PC-3 (cell line): ENCODE measurements around the gene CRHBP. TPM values are rescaled to one million over a fixed set of nuclear protein-coding genes. Genes with fewer than 3 reads are reported as not detected.

Experiments used
- ATAC-seq: fragments of 200-7000 bp; cut with Tn5 transposase; 2 replicates; pipeline ENCODE4 v1.9.1; 2020; ENCODE audit warnings: mild to moderate bottlenecking, moderate library complexity
- BruUV-seq: library from RNA; stranded (reverse); fragments of 400-500 nt; replicated peaks from 2 replicates; lab custom pipeline; 2021; lab: Mats Ljungman, UMichigan
- CTCF ChIA-PET: fragments of 300-600 bp; sonication (Branson Sonifier 250); formaldehyde crosslinking; loops from one replicate; lab custom pipeline; 2022; ENCODE audit warnings: antibody characterized with exemption; lab: Charles Lee
- POLR2A ChIA-PET: fragments of 300-600 bp; sonication (Branson Sonifier 250); formaldehyde crosslinking; loops from one replicate; lab custom pipeline; 2022; ENCODE audit warnings: antibody characterized with exemption; ENCODE audit not compliant: unreplicated experiment; lab: Charles Lee
- DNase-seq: peaks from one replicate; pipeline ENCODE4 v3.0.0-alpha.2; 2015
- H2AFZ ChIP-seq: fragments of 300-600 bp; sonication (generic); 2 replicates; pipeline ENCODE4 v1.6.0; 2016; ENCODE audit warnings: antibody characterized with exemption, low read length
- H3F3A ChIP-seq: fragments of 300-600 bp; sonication (generic); one replicate; pipeline ENCODE4 v1.6.0; 2017; ENCODE audit warnings: antibody characterized with exemption, low read length, control low read depth, mild to moderate bottlenecking; ENCODE audit not compliant: unreplicated experiment
- H3K27ac ChIP-seq: fragments of 300-600 bp; sonication (generic); 2 replicates; pipeline ENCODE4 v1.5.1; 2016; ENCODE audit warnings: mild to moderate bottlenecking, low read length
- H3K27me3 ChIP-seq: fragments of 300-600 bp; sonication (generic); 2 replicates; pipeline ENCODE4 v1.6.1; 2016; ENCODE audit warnings: low read length, mixed read lengths
- H3K36me3 ChIP-seq: fragments of 300-600 bp; sonication (generic); 2 replicates; pipeline ENCODE4 v1.6.1; 2016; ENCODE audit warnings: low read depth, mixed run types, low read length, mixed read lengths
- H3K4me1 ChIP-seq: fragments of 300-600 bp; sonication (generic); 2 replicates; pipeline ENCODE4 v1.5.1; 2016; ENCODE audit warnings: low read length; ENCODE audit not compliant: insufficient read depth
- H3K4me2 ChIP-seq: fragments of 300-600 bp; sonication (generic); 2 replicates; pipeline ENCODE4 v1.6.0; 2016; ENCODE audit warnings: low read length
- H3K4me3 ChIP-seq: fragments of 300-600 bp; sonication (generic); 2 replicates; pipeline ENCODE4 v1.5.1; 2016; ENCODE audit warnings: mild to moderate bottlenecking, low read length, mixed read lengths
- H3K79me2 ChIP-seq: fragments of 300-600 bp; sonication (generic); 2 replicates; pipeline ENCODE4 v1.6.1; 2017; ENCODE audit warnings: low read length, mixed read lengths
- H3K9ac ChIP-seq: fragments of 300-600 bp; sonication (generic); 2 replicates; pipeline ENCODE4 v1.6.0; 2016; ENCODE audit warnings: mild to moderate bottlenecking, low read length
- H3K9me2 ChIP-seq: fragments of 300-600 bp; sonication (generic); replicated peaks from 2 replicates; pipeline ENCODE4 v1.6.1; 2016; ENCODE audit warnings: mixed run types, low read length, mixed read lengths
- H3K9me3 ChIP-seq: fragments of 300-600 bp; sonication (generic); 2 replicates; pipeline ENCODE4 v1.6.1; 2016; ENCODE audit warnings: low read length, mixed read lengths
- H4K20me1 ChIP-seq: fragments of 300-600 bp; sonication (generic); 2 replicates; pipeline ENCODE4 v1.6.1; 2016; ENCODE audit warnings: low read length, mixed read lengths
- EZH2 ChIP-seq: fragments of 300-600 bp; sonication (generic); IDR thresholded peaks from one replicate; pipeline ENCODE4 v1.6.1; 2017; ENCODE audit warnings: antibody characterized with exemption, mild to moderate bottlenecking, low read length; ENCODE audit not compliant: unreplicated experiment
- EZH2phosphoT487 ChIP-seq: fragments of 300-600 bp; sonication (generic); IDR thresholded peaks from 2 replicates; pipeline ENCODE4 v1.6.1; 2018; ENCODE audit warnings: mild to moderate bottlenecking, antibody characterized with exemption, low read length, borderline replicate concordance
- intact Hi-C: fragments of 100-400 bp; cut with micrococcal nuclease; formaldehyde crosslinking; loops from 2 replicates; pipeline ENCODE4 v1.9.0; 2023
- total RNA-seq: library from RNA; depleted of rRNA; stranded (reverse); fragments of >200 nt; gene quantifications from 2 replicates; pipeline ENCODE4 v1.2.3, GENCODE V29; 2014
- TF ChIP-seq, protein P1 (sequence below): fragments of 300-600 bp; sonication (generic); conservative IDR thresholded peaks from 2 replicates; pipeline ENCODE4 v1.5.1; 2017; ENCODE audit warnings: antibody characterized with exemption, low read depth, mild to moderate bottlenecking, low read length

CRHBP gene
- total RNA-seq, 1 experiment from 2014 or later = not detected

DNA sequence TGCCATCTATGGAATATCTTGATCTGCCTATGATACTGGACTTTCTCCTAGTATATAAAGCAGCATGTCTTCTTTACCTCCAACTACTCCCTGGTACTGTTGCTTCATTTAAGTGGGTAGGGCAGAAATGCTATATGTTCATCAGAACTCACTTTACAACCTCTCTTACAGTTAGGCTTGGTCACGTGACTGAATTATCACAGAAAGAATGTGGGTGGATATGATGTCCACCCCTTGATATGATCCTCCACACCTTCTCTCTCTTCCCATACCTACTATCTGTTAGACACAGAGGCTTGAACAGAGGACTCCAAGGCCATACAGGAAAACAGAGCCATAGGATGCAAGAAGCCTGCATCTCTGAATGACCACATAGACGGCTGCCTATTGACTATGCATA lies 19.8 kb downstream of the CRHBP start:
- ChIA-PET POLR2A (no interaction called here), CTCF (no interaction called here)
- Histone ChIP-seq H3K36me3 (no peaks in the 10 kb centered on the region), H4K20me1 (no peaks in the 10 kb centered on the region), H3F3A (no peaks in the 10 kb centered on the region), H3K9me3 (no peaks in the 10 kb centered on the region), H3K9me2 (no peaks in the 10 kb centered on the region), H2AFZ (no peak overlapping the region), H3K4me2 (no peak overlapping the region), H3K27me3 (peaks cover 3% of the 10 kb centered on the region; the same call in 1 of the 2 replicates), H3K79me2 (no peaks in the 10 kb centered on the region), H3K27ac (no peak overlapping the region), H3K4me1 (no peaks in the 10 kb centered on the region), H3K4me3 (no peak overlapping the region), H3K9ac (no peak overlapping the region)
- TF ChIP-seq, protein P1, sequence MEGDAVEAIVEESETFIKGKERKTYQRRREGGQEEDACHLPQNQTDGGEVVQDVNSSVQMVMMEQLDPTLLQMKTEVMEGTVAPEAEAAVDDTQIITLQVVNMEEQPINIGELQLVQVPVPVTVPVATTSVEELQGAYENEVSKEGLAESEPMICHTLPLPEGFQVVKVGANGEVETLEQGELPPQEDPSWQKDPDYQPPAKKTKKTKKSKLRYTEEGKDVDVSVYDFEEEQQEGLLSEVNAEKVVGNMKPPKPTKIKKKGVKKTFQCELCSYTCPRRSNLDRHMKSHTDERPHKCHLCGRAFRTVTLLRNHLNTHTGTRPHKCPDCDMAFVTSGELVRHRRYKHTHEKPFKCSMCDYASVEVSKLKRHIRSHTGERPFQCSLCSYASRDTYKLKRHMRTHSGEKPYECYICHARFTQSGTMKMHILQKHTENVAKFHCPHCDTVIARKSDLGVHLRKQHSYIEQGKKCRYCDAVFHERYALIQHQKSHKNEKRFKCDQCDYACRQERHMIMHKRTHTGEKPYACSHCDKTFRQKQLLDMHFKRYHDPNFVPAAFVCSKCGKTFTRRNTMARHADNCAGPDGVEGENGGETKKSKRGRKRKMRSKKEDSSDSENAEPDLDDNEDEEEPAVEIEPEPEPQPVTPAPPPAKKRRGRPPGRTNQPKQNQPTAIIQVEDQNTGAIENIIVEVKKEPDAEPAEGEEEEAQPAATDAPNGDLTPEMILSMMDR = no peak
- no peak for TF ChIP-seq EZH2phosphoT487
- ATAC-seq (no peak), DNase-seq (no peak)
- no TSS peak for BruUV-seq
- intact Hi-C loops = no loop called here

DNA sequence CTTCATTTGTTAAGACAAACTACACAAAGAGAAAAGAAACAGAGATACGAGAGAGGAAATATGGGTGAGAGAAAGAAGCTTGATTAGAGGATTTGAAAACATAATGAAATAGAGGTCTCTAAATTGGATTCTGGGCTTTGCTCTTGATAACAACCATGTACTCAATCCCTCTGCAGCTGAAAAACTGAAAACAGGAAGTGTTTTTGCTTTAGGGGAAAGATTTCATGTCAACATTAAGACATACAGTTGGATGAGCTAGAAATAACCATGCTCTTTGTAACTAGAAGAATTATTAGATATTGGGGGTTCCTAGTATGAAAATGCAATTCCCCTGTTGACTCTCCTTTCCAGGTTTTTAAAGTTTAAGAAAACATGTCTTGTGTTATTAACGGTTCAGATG lies 21.9 kb downstream of the CRHBP start:
- DNase-seq (no peak), ATAC-seq (no peak)
- Histone ChIP-seq H4K20me1 (no peaks in the 10 kb centered on the region), H3K79me2 (no peaks in the 10 kb centered on the region), H3K4me1 (no peaks in the 10 kb centered on the region), H2AFZ (no peak overlapping the region), H3K4me2 (no peak overlapping the region), H3K9ac (no peak overlapping the region), H3K4me3 (no peak overlapping the region), H3K36me3 (no peaks in the 10 kb centered on the region), H3K27ac (no peak overlapping the region), H3K9me3 (no peaks in the 10 kb centered on the region), H3K27me3 (0 out of 2 replicates have a peak, but pooled peaks cover 3% of the 10 kb centered on the region), H3K9me2 (no peaks in the 10 kb centered on the region), H3F3A (no peaks in the 10 kb centered on the region)
- no TSS peak for BruUV-seq
- ChIA-PET POLR2A (no interaction called here), CTCF (no interaction called here)
- TF ChIP-seq EZH2 (no peak), EZH2phosphoT487 (no peak)
- TF ChIP-seq, protein P1 = no peak
- intact Hi-C loops = no loop called here

DNA sequence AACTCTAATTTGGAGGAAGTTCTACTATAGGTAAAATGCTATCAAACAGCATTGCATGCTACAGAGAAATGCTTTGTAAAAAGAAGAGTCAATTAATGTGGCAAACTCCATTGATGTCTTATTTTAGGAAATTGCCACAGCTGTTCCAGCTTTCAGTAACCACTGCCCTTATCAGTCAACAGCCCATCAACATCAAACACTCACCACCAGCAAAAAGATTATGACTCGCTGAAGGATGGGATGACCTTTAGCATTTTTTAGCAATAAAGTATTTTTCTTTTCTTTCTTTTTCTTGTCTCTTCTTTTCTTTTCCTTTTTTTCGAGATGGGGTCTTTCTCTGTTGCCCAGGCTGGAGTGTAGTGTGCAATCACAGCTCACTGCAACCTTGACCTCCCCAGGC lies 26.0 kb downstream of the CRHBP start:
- ChIA-PET POLR2A (no interaction called here), CTCF (no interaction called here)
- no peak for TF ChIP-seq EZH2
- TF ChIP-seq EZH2phosphoT487 = no peak
- TF ChIP-seq, protein P1 = no peak
- no peak overlapping the region for H2AFZ ChIP-seq
- H3K4me3 ChIP-seq = no peak overlapping the region
- no peak overlapping the region for H3K4me2 ChIP-seq
- no peaks in the 10 kb centered on the region for H3K36me3 ChIP-seq
- ATAC-seq (no peak), DNase-seq (no peak)
- H3K9ac ChIP-seq = no peak overlapping the region
- intact Hi-C loops = no loop called here
- no peaks in the 10 kb centered on the region for H3K27me3 ChIP-seq
- H3K9me2 ChIP-seq = no peaks in the 10 kb centered on the region
- no peaks in the 10 kb centered on the region for H3K9me3 ChIP-seq
- H3K4me1 ChIP-seq = no peaks in the 10 kb centered on the region
- no peaks in the 10 kb centered on the region for H4K20me1 ChIP-seq
- H3K27ac ChIP-seq = no peak overlapping the region
- H3K79me2 ChIP-seq = no peaks in the 10 kb centered on the region
- H3F3A ChIP-seq = no peaks in the 10 kb centered on the region
- no TSS peak for BruUV-seq
